GM23248 (cell line): ENCODE data around the gene ICE2. TPM values are rescaled to one million over a fixed set of nuclear protein-coding genes. Genes with fewer than 3 reads are reported as not detected.
A peak's percentile ranks its signal among the peaks of the same experiment; 100 is the strongest.

Experiments used
- DNase-seq: peaks from one replicate; pipeline ENCODE4 v3.0.0-alpha.2; 2015
- H2AFZ ChIP-seq: fragments of 200-600 bp; sonication (generic); 2 replicates; pipeline ENCODE4 v1.6.1; 2016; ENCODE audit warnings: antibody characterized with exemption
- H3F3A ChIP-seq: fragments of 200-600 bp; sonication (generic); 2 replicates; pipeline ENCODE4 v1.6.1; 2016; ENCODE audit warnings: mild to moderate bottlenecking, antibody characterized with exemption, mixed run types; ENCODE audit not compliant: insufficient read depth
- H3K27ac ChIP-seq: fragments of 200-600 bp; sonication (generic); 2 replicates; pipeline ENCODE4 v1.5.1; 2016; ENCODE audit warnings: mild to moderate bottlenecking
- H3K27me3 ChIP-seq: fragments of 200-600 bp; sonication (generic); replicated peaks from 2 replicates; pipeline ENCODE4 v1.6.1; 2016; ENCODE audit warnings: mild to moderate bottlenecking; ENCODE audit not compliant: insufficient read depth
- H3K36me3 ChIP-seq: fragments of 200-600 bp; sonication (generic); 2 replicates; pipeline ENCODE4 v1.6.1; 2016; ENCODE audit warnings: low read depth, mild to moderate bottlenecking
- H3K4me1 ChIP-seq: fragments of 200-600 bp; sonication (generic); 2 replicates; pipeline ENCODE4 v1.6.1; 2016; ENCODE audit warnings: mild to moderate bottlenecking; ENCODE audit not compliant: insufficient read depth
- H3K4me2 ChIP-seq: fragments of 200-600 bp; sonication (generic); one replicate; pipeline ENCODE4 v1.6.1; 2016; ENCODE audit warnings: mild to moderate bottlenecking; ENCODE audit not compliant: unreplicated experiment
- H3K4me3 ChIP-seq: fragments of 200-600 bp; sonication (generic); 2 replicates; pipeline ENCODE4 v1.5.1; 2016; ENCODE audit warnings: mild to moderate bottlenecking
- H3K79me2 ChIP-seq: fragments of 200-600 bp; sonication (generic); 2 replicates; pipeline ENCODE4 v1.6.1; 2016; ENCODE audit warnings: mild to moderate bottlenecking; ENCODE audit not compliant: insufficient read depth
- H3K9ac ChIP-seq: fragments of 200-600 bp; sonication (generic); 2 replicates; pipeline ENCODE4 v1.6.1; 2016; ENCODE audit warnings: mild to moderate bottlenecking
- H3K9me2 ChIP-seq: fragments of 200-600 bp; sonication (generic); 2 replicates; pipeline ENCODE4 v1.6.1; 2016; ENCODE audit warnings: mixed run types, mild to moderate bottlenecking, moderate library complexity; ENCODE audit not compliant: insufficient read depth
- H3K9me3 ChIP-seq: fragments of 200-600 bp; sonication (generic); one replicate; pipeline ENCODE4 v1.6.1; 2017; ENCODE audit warnings: low read depth
- H4K20me1 ChIP-seq: fragments of 200-600 bp; sonication (generic); 2 replicates; pipeline ENCODE4 v1.6.0; 2016; ENCODE audit not compliant: insufficient read depth
- EZH2 ChIP-seq: fragments of 200-600 bp; sonication (generic); IDR thresholded peaks from 2 replicates; pipeline ENCODE4 v1.6.1; 2018; ENCODE audit warnings: antibody characterized with exemption, mild to moderate bottlenecking; ENCODE audit not compliant: insufficient read depth, poor library complexity, severe bottlenecking
- EZH2phosphoT487 ChIP-seq: fragments of 200-600 bp; sonication (generic); IDR thresholded peaks from 2 replicates; pipeline ENCODE4 v1.6.1; 2018; ENCODE audit warnings: antibody characterized with exemption, moderate library complexity, mild to moderate bottlenecking, low read depth; ENCODE audit not compliant: insufficient read depth
- WGBS, 2 experiments: methylation state at CpG; one replicate each; pipeline ENCODE4 v1.1.6; 2015 to 2017; ENCODE audit warnings: low lambda C conversion rate in 2 of 2, low coverage in 1 of 2; ENCODE audit errors: missing lambda C conversion rate in 2 of 2; 5-methylcytosine and 5-hydroxymethylcytosine counted together
- in situ Hi-C: fragments of 300-500 bp; cut with MboI; formaldehyde crosslinking; loops from 2 replicates; pipeline ENCODE4 v1.15.0; 2020
- polyA plus RNA-seq: library from polyadenylated mRNA; unstranded; fragments of >200 nt; fragmentation: Nextera tagmentation; extraction: Ambion mirVana; gene quantifications from 2 replicates; pipeline ENCODE4 v1.2.1, GENCODE V29; 2016
- total RNA-seq: library from RNA; depleted of rRNA; stranded (reverse); fragments of >200 nt; shearing (Covaris generic); gene quantifications from 2 replicates; pipeline ENCODE4 v1.2.3, GENCODE V29; 2014

Gene ICE2
- total and polyA plus RNA-seq, 2 experiments from 2014 or later, result 21.6 to 25.5 TPM

GRCh38 chr15:60480888-60481287 is 1.9 kb upstream of the ICE2 start:
- in situ Hi-C loops, result no loop called here
- H3K4me2 ChIP-seq, result no peak overlapping the region
- H3F3A ChIP-seq, result peaks cover 22% of the 10 kb centered on the region
- no peaks in the 10 kb centered on the region for H3K9me3 ChIP-seq
- H3K27ac ChIP-seq, result no peak overlapping the region
- H3K27me3 ChIP-seq, result no peaks in the 10 kb centered on the region
- no peaks in the 10 kb centered on the region for H3K36me3 ChIP-seq
- no peaks in the 10 kb centered on the region for H3K9me2 ChIP-seq
- H3K4me1 ChIP-seq, result peaks cover 29% of the 10 kb centered on the region
- H4K20me1 ChIP-seq, result no peaks in the 10 kb centered on the region
- no peak overlapping the region for H3K4me3 ChIP-seq
- TF ChIP-seq EZH2, result no peak
- TF ChIP-seq EZH2phosphoT487, result no peak
- H2AFZ ChIP-seq, result no peak overlapping the region
- 89 to 92% methylated on average over 2 to 3 of the region's 3 CpGs for WGBS, 2 experiments
- H3K79me2 ChIP-seq, result peaks cover 27% of the 10 kb centered on the region
- DNase-seq, result no peak
- no peak overlapping the region for H3K9ac ChIP-seq

GRCh38 chr15:60480149-60480548 is 1.2 kb upstream of the ICE2 start:
- Histone ChIP-seq H3K4me1 (peaks cover 30% of the 10 kb centered on the region), H3K9me2 (no peaks in the 10 kb centered on the region), H2AFZ (peak overlapping the region; percentile 93; the same call in 1 of the 2 replicates), H3K79me2 (peaks cover 34% of the 10 kb centered on the region), H3K36me3 (no peaks in the 10 kb centered on the region; the same call in 1 of the 2 replicates), H4K20me1 (no peaks in the 10 kb centered on the region), H3K9me3 (no peaks in the 10 kb centered on the region), H3K4me2 (peak overlapping the region; percentile 89), H3K27me3 (no peaks in the 10 kb centered on the region), H3K4me3 (peak overlapping the region; percentile 91; the same call in 1 of the 2 replicates), H3K9ac (no peak overlapping the region), H3K27ac (no peak overlapping the region), H3F3A (peaks cover 22% of the 10 kb centered on the region)
- no peak for TF ChIP-seq EZH2phosphoT487
- no peak for TF ChIP-seq EZH2
- DNase-seq, result no peak
- in situ Hi-C loops, result no loop called here
- 96 to 100% methylated on average over 1 of the region's 1 CpG for WGBS, 2 experiments

GRCh38 chr15:60479361-60480110 is 594 bp upstream of the ICE2 start:
- WGBS, 2 experiments, result 31 to 32% methylated on average over 10 of the region's 10 CpGs
- no peaks in the 10 kb centered on the region for H3K27me3 ChIP-seq
- in situ Hi-C loops, result no loop called here
- peak overlapping the region; percentile 93 for H2AFZ ChIP-seq
- H3K36me3 ChIP-seq, result peaks cover 6% of the 10 kb centered on the region; the same call in 1 of the 2 replicates
- peak overlapping the region; percentile 89 for H3K4me2 ChIP-seq
- no peaks in the 10 kb centered on the region for H3K9me3 ChIP-seq
- H3K79me2 ChIP-seq, result peaks cover 40% of the 10 kb centered on the region
- H4K20me1 ChIP-seq, result no peaks in the 10 kb centered on the region
- H3K4me1 ChIP-seq, result peaks cover 30% of the 10 kb centered on the region
- TF ChIP-seq EZH2phosphoT487, result no peak
- no peak for TF ChIP-seq EZH2
- peak overlapping the region; percentile 93 for H3K27ac ChIP-seq
- H3K9me2 ChIP-seq, result no peaks in the 10 kb centered on the region
- peaks cover 22% of the 10 kb centered on the region for H3F3A ChIP-seq
- DNase-seq, result peak; percentile 7
- peak overlapping the region; percentile 91 for H3K4me3 ChIP-seq
- H3K9ac ChIP-seq, result peak overlapping the region; percentile 97

GRCh38 chr15:60477916-60478565 is 901 bp downstream of the ICE2 start:
- DNase-seq, result peak; percentile 64
- peak overlapping the region; percentile 97 for H3K9ac ChIP-seq
- H3K4me3 ChIP-seq, result peak overlapping the region; percentile 91
- H3K9me3 ChIP-seq, result no peaks in the 10 kb centered on the region
- 4 to 5% methylated on average over 9 of the region's 9 CpGs for WGBS, 2 experiments
- H3K4me1 ChIP-seq, result peaks cover 30% of the 10 kb centered on the region
- in situ Hi-C loops, result no loop called here
- TF ChIP-seq EZH2, result no peak
- TF ChIP-seq EZH2phosphoT487, result no peak
- H3F3A ChIP-seq, result peaks cover 22% of the 10 kb centered on the region
- H3K36me3 ChIP-seq, result peaks cover 6% of the 10 kb centered on the region; the same call in 1 of the 2 replicates
- H3K9me2 ChIP-seq, result no peaks in the 10 kb centered on the region
- no peaks in the 10 kb centered on the region for H3K27me3 ChIP-seq
- H3K27ac ChIP-seq, result peak overlapping the region; percentile 93
- peak overlapping the region; percentile 93 for H2AFZ ChIP-seq
- peak overlapping the region; percentile 89 for H3K4me2 ChIP-seq
- peaks cover 46% of the 10 kb centered on the region for H3K79me2 ChIP-seq
- H4K20me1 ChIP-seq, result no peaks in the 10 kb centered on the region
